IPS-20b (cell line): Measurements from ENCODE around the gene ANKZF1.
"Not testable (repeated sequence)": the region's sequence is repeated elsewhere in the genome, so short reads cannot be mapped to it uniquely, and the experiment has no call there.

ENCODE experiments used
- H3K27ac ChIP-seq: one replicate; pipeline ENCODE4 v1.5.1; 2013; ENCODE audit warnings: low read length
- H3K27me3 ChIP-seq: 2 replicates; pipeline ENCODE4 v1.6.1; 2013; ENCODE audit warnings: mild to moderate bottlenecking, low read length, inconsistent platforms; ENCODE audit not compliant: insufficient read depth
- H3K36me3 ChIP-seq: 2 replicates; pipeline ENCODE4 v1.6.1; 2013; ENCODE audit warnings: low read depth, mild to moderate bottlenecking, inconsistent platforms, low read length, moderate library complexity; ENCODE audit not compliant: insufficient read depth
- H3K4me1 ChIP-seq: 2 replicates; pipeline ENCODE4 v1.6.1; 2013; ENCODE audit warnings: mild to moderate bottlenecking, control low read depth, inconsistent platforms, low read length, moderate library complexity; ENCODE audit not compliant: insufficient read depth
- H3K4me3 ChIP-seq: 2 replicates; pipeline ENCODE4 v1.5.1; 2013; ENCODE audit warnings: mild to moderate bottlenecking, low read length, inconsistent platforms
- H3K9ac ChIP-seq: 2 replicates; pipeline ENCODE4 v1.6.1; 2013; ENCODE audit warnings: low read depth, mild to moderate bottlenecking, inconsistent platforms, low read length, moderate library complexity
- H3K9me3 ChIP-seq: 2 replicates; pipeline ENCODE4 v1.6.1; 2013; ENCODE audit warnings: mild to moderate bottlenecking, low read depth, low read length, inconsistent platforms; ENCODE audit not compliant: insufficient read depth

The ANKZF1 gene

GRCh38 chr2:219252570-219252899, 22.9 kb downstream of the ANKZF1 start:
- H3K36me3 ChIP-seq, result peaks cover 25% of the 10 kb centered on the region
- H3K27me3 ChIP-seq, result peaks cover 59% of the 10 kb centered on the region
- H3K4me3 ChIP-seq, result peak overlapping the region; percentile 58
- peak overlapping the region; percentile 33; the same call in 1 of the 2 replicates for H3K9ac ChIP-seq
- H3K27ac ChIP-seq, result no peak overlapping the region
- H3K9me3 ChIP-seq, result no peaks in the 10 kb centered on the region
- peaks cover 14% of the 10 kb centered on the region for H3K4me1 ChIP-seq

GRCh38 chr2:219252900-219253752, 23.5 kb downstream of the ANKZF1 start, which contains the start of gene TUBA4B:
Gene TUBA4B (plus strand): TSS chr2:219253243. CDS start chr2:219253408, 165 bp downstream.
- Histone ChIP-seq H3K4me1 (peaks cover 14% of the 10 kb centered on the region), H3K4me3 (peak within 1 kb of the TSS; percentile 58), H3K36me3 (peaks cover 19% of the 10 kb centered on the region), H3K27me3 (peaks cover 59% of the 10 kb centered on the region), H3K9ac (peak within 1 kb of the TSS; percentile 33; the same call in 1 of the 2 replicates), H3K27ac (no peak within 1 kb of the TSS), H3K9me3 (no peaks in the 10 kb centered on the region)

DNA sequence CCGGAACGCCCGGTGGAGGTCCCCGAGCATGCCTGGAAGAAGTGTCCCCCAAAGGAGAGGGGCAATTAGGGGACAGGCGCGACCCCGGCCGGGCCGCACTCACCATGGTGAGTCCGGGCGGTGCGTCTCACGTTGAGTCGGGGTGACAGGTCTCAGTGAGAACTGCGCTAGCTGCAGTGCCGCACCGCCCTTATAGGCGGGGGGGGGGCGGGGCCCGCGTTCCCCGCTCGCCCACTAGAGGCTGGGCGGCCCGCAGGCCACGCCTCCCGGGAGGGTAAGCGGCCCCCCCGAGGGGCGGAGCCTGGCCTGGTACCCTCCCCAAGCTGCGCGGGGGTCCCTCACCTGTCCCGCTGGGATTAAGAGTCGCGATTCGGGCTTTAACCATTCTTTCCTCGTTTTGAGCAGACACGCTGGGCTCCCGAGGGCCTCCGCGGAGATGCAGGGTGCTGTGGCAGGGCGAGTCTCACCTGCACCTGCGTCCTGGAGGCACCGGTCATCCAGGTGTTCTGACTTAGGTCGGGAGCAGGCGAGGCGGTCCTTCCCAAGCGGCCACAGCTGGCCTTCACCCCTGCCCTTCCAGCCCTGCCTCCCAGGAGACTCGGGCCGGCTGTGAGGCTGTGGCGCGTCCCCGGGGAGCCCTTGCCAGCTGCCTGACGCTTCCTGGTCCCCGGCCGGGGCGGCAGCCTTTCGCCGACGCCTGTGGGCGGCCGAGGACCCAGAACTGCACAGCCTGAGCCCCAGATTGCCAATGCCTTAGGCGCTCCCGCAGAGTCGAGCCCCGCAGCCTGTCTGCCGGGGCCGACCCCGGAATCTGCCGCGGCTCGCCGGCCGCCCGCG, 24.4 kb downstream of the ANKZF1 start, which contains the start of gene TUBA4A:
TUBA4A (minus strand) TSS at position 166 of the 837 bp plus-strand sequence; CDS start at position 106, 60 bp downstream.
- peaks cover 59% of the 10 kb centered on the region for H3K27me3 ChIP-seq
- peaks cover 14% of the 10 kb centered on the region for H3K4me1 ChIP-seq

DNA sequence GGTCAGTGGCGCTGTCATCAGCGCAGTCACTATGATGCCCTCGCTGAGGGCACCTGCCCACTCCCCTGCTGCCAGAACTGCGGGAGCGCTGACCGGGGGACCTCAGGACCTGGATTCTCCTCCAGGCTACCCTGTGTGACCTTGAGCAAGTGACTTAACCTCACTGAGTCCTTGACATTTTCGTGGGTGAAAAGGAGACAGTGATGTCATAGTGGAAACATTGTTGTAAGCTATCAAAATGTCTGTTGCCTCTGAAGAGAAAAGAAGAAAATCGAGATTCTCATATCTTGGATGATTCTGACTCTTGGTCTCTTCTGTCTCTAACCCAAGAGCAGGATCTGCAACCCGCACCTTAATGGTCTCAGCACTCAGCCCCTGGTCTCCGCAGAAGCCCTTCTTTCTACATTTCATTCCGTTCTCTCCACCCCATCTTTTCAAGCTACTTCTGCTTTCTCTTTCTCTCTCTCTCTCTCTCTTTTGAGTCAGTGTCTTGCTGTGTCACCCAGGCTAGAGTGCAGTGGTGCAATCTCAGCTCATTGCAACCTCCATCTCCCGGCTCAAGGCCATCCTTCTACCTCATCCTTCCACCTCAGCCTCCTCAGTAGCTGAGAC, 25.1 kb downstream of the ANKZF1 start:
- Histone ChIP-seq H3K4me1 (peaks cover 7% of the 10 kb centered on the region), H3K9ac (no peak overlapping the region), H3K36me3 (peaks cover 11% of the 10 kb centered on the region; the same call in 1 of the 2 replicates), H3K4me3 (peak overlapping the region; percentile 58; the same call in 1 of the 2 replicates), H3K27ac (no peak overlapping the region), H3K9me3 (no peaks in the 10 kb centered on the region), H3K27me3 (peaks cover 64% of the 10 kb centered on the region)

More for the DNA sequence above, 24.4 kb downstream of the ANKZF1 start, which contains the start of gene TUBA4A:
- Histone ChIP-seq H3K4me3 (peak within 1 kb of the TSS; percentile 58), H3K27ac (no peak within 1 kb of the TSS), H3K9me3 (no peaks in the 10 kb centered on the region), H3K9ac (peak within 1 kb of the TSS; percentile 33; the same call in 1 of the 2 replicates), H3K36me3 (peaks cover 15% of the 10 kb centered on the region; the same call in 1 of the 2 replicates)

DNA sequence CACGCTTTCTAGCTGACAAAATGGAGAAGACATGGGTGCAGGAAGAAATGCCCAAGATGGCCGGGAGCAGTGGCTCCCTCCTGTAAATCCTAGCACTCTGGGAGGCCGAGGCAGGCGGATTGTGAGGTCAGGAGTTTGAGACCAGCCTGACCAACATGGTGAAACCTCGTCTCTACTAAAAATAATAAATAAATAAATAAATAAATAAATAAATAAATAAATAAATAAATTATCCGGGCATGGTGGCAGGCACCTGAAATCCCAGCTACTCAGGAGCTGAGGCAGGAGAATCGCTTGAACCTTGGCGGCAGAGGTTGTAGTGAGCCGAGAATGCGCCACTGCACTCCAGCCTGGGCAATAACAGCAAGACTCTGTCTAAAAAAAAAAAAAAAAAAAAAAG, 29.3 kb downstream of the ANKZF1 start:
- H3K36me3 ChIP-seq, H3K4me1 ChIP-seq, H3K27ac ChIP-seq, H3K9me3 ChIP-seq, H3K4me3 ChIP-seq, H3K9ac ChIP-seq: not testable (repeated sequence)
- H3K27me3 ChIP-seq, result peaks cover 52% of the 10 kb centered on the region

GRCh38 chr2:219261024-219261855, 31.6 kb downstream of the ANKZF1 start:
- Histone ChIP-seq H3K27ac (no peak overlapping the region), H3K9ac (no peak overlapping the region)

GRCh38 chr2:219266232-219266631, 36.6 kb downstream of the ANKZF1 start:
- H3K4me1 ChIP-seq, result no peaks in the 10 kb centered on the region
- H3K9ac ChIP-seq, result no peak overlapping the region
- no peaks in the 10 kb centered on the region for H3K9me3 ChIP-seq
- H3K4me3 ChIP-seq, result no peak overlapping the region
- no peaks in the 10 kb centered on the region for H3K36me3 ChIP-seq
- peaks cover 16% of the 10 kb centered on the region for H3K27me3 ChIP-seq
- H3K27ac ChIP-seq, result no peak overlapping the region

More at GRCh38 chr2:219261024-219261855, 31.6 kb downstream of the ANKZF1 start:
- no peaks in the 10 kb centered on the region for H3K4me1 ChIP-seq
- H3K36me3 ChIP-seq, result no peaks in the 10 kb centered on the region
- no peaks in the 10 kb centered on the region for H3K9me3 ChIP-seq
- H3K4me3 ChIP-seq, result no peak overlapping the region
- peaks cover 33% of the 10 kb centered on the region for H3K27me3 ChIP-seq

DNA sequence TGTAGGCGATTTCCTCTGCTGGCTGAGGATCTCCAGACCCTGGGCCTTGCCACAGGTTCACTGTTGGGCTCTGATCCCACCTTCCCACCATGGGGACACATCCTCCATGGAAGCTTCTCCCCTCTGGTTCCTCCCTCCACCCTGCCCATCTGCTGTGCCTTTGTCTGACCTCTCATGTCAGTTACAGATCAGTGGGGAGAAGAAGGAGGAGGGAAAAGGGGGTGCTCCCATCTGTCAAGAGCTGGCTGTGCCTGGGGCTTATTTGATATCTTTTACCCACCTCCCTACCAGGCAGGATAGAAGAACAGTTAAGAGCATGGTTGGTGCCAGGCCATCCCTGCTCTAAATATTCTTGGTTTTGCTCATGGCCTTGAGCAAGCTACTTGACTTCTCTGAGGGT, 37.3 kb downstream of the ANKZF1 start:
- H3K4me3 ChIP-seq, result no peak overlapping the region
- H3K9ac ChIP-seq, result no peak overlapping the region
- H3K27ac ChIP-seq, result no peak overlapping the region
- H3K4me1 ChIP-seq, result no peaks in the 10 kb centered on the region
- H3K27me3 ChIP-seq, result peaks cover 10% of the 10 kb centered on the region; the same call in 1 of the 2 replicates
- H3K9me3 ChIP-seq, result no peaks in the 10 kb centered on the region
- H3K36me3 ChIP-seq, result no peaks in the 10 kb centered on the region

- H3K27me3 ChIP-seq, result peaks cover 15% of the 10 kb centered on the region
- H3K9me3 ChIP-seq, result no peaks in the 10 kb centered on the region
- no peaks in the 10 kb centered on the region for H3K36me3 ChIP-seq
- no peak overlapping the region for H3K4me3 ChIP-seq
- H3K27ac ChIP-seq, result no peak overlapping the region
- no peaks in the 10 kb centered on the region for H3K4me1 ChIP-seq
- H3K9ac ChIP-seq, result no peak overlapping the region
Measured at GRCh38 chr2:219268294-219268693, 38.7 kb downstream of the ANKZF1 start.

GRCh38 chr2:219269362-219270054, 39.9 kb downstream of the ANKZF1 start:
- Histone ChIP-seq H3K27ac (no peak overlapping the region), H3K27me3 (peaks cover 15% of the 10 kb centered on the region), H3K4me3 (no peak overlapping the region), H3K36me3 (no peaks in the 10 kb centered on the region), H3K4me1 (no peaks in the 10 kb centered on the region; the same call in 1 of the 2 replicates), H3K9ac (no peak overlapping the region), H3K9me3 (no peaks in the 10 kb centered on the region)
